Fibroblast of lung (primary cell): ENCODE data around the gene GAPVD1.

ENCODE experiments used
- CTCF ChIP-seq, 2 donors: IDR thresholded peaks in 1 of 2; conservative IDR thresholded peaks in 1 of 2; 1 replicate in 1 of 2; 2 replicates in 1 of 2; pipeline ENCODE4 v1.5.1; 2011 to 2012; ENCODE audit warnings: low read length in 2 of 2, control low read depth in 1 of 2, inconsistent platforms in 1 of 2, low read depth in 1 of 2, mild to moderate bottlenecking in 1 of 2
- EZH2 ChIP-seq: IDR thresholded peaks from 2 replicates; pipeline ENCODE4 v1.5.1; 2012; ENCODE audit warnings: low read length, control low read depth, mild to moderate bottlenecking; ENCODE audit errors: missing control alignments

GRCh38 chr9:125227761-125228160, 33.9 kb upstream of the GAPVD1 start:
- no peak for TF ChIP-seq CTCF (conservative IDR thresholded peaks at IDR 0.05 in 1 of 2, IDR thresholded peaks at IDR 0.05 in 1 of 2; ENCODE audit: low read depth in 1 of 2, low read length in 2 of 2)
- no peak for TF ChIP-seq EZH2
